Measurements from ENCODE around the gene SYT7.

Gene SYT7

GRCh38 chr11:61575886-61576861, 4.7 kb downstream of the SYT7 start:
- no peak for FAIRE-seq
- no peak for TF ChIP-seq POLR2A (IDR thresholded peaks at IDR 0.05; ENCODE audit: low read depth, low read length)
- no peak for TF ChIP-seq POLR2AphosphoS5 (IDR thresholded peaks at IDR 0.05; ENCODE audit: low read depth, low read length)
- no peak for TF ChIP-seq TAF1 (IDR thresholded peaks at IDR 0.05; ENCODE audit: borderline replicate concordance, low read depth, low read length)
- DNase-seq (ENCODE audit: insufficient read length) = no peak

- FAIRE-seq = no peak
- no peak for TF ChIP-seq POLR2A (IDR thresholded peaks at IDR 0.05; ENCODE audit: low read depth, low read length)
- no peak for TF ChIP-seq TAF1 (IDR thresholded peaks at IDR 0.05; ENCODE audit: borderline replicate concordance, low read depth, low read length)
- TF ChIP-seq POLR2AphosphoS5 (IDR thresholded peaks at IDR 0.05; ENCODE audit: low read depth, low read length) = no peak
Observed at GRCh38 chr11:61574611-61575010, 6.3 kb downstream of the SYT7 start.

GRCh38 chr11:61572913-61573312, 8.0 kb downstream of the SYT7 start:
- DNase-seq (ENCODE audit: insufficient read length) = no peak
- TF ChIP-seq TAF1 (IDR thresholded peaks at IDR 0.05; ENCODE audit: borderline replicate concordance, low read depth, low read length) (no peak), POLR2AphosphoS5 (IDR thresholded peaks at IDR 0.05; ENCODE audit: low read depth, low read length) (no peak), POLR2A (IDR thresholded peaks at IDR 0.05; ENCODE audit: low read depth, low read length) (no peak)
- FAIRE-seq = no peak

More at GRCh38 chr11:61574611-61575010, 6.3 kb downstream of the SYT7 start:
- DNase-seq (ENCODE audit: insufficient read length) = no peak

- DNase-seq (ENCODE audit: insufficient read length) (no peak), FAIRE-seq (no peak)
- TF ChIP-seq POLR2A (IDR thresholded peaks at IDR 0.05; ENCODE audit: low read depth, low read length) = no peak
- TF ChIP-seq POLR2AphosphoS5 (IDR thresholded peaks at IDR 0.05; ENCODE audit: low read depth, low read length) = no peak
- TF ChIP-seq TAF1 (IDR thresholded peaks at IDR 0.05; ENCODE audit: borderline replicate concordance, low read depth, low read length) = no peak
Observed at GRCh38 chr11:61571869-61572268, 9.0 kb downstream of the SYT7 start.

- FAIRE-seq = no peak
- TF ChIP-seq TAF1 (IDR thresholded peaks at IDR 0.05; ENCODE audit: borderline replicate concordance, low read depth, low read length) (no peak), POLR2A (IDR thresholded peaks at IDR 0.05; ENCODE audit: low read depth, low read length) (no peak), POLR2AphosphoS5 (IDR thresholded peaks at IDR 0.05; ENCODE audit: low read depth, low read length) (no peak)
- no peak for DNase-seq (ENCODE audit: insufficient read length)
Observed at GRCh38 chr11:61571337-61571736, 9.5 kb downstream of the SYT7 start.

GRCh38 chr11:61569701-61570100, 11.2 kb downstream of the SYT7 start:
- FAIRE-seq = no peak
- no peak for DNase-seq (ENCODE audit: insufficient read length)
- TF ChIP-seq TAF1 (IDR thresholded peaks at IDR 0.05; ENCODE audit: borderline replicate concordance, low read depth, low read length) (no peak), POLR2A (IDR thresholded peaks at IDR 0.05; ENCODE audit: low read depth, low read length) (no peak), POLR2AphosphoS5 (IDR thresholded peaks at IDR 0.05; ENCODE audit: low read depth, low read length) (no peak)

- no peak for FAIRE-seq
Observed at GRCh38 chr11:61569018-61569417, 11.9 kb downstream of the SYT7 start.

GRCh38 chr11:61567286-61568061, 13.4 kb downstream of the SYT7 start:
- DNase-seq (ENCODE audit: insufficient read length) = peak; percentile 74
- no peak for TF ChIP-seq POLR2A (IDR thresholded peaks at IDR 0.05; ENCODE audit: low read depth, low read length)
- TF ChIP-seq POLR2AphosphoS5 (IDR thresholded peaks at IDR 0.05; ENCODE audit: low read depth, low read length) = no peak
- TF ChIP-seq TAF1 (IDR thresholded peaks at IDR 0.05; ENCODE audit: borderline replicate concordance, low read depth, low read length) = no peak
- peak; percentile 71 for FAIRE-seq

More at GRCh38 chr11:61569018-61569417, 11.9 kb downstream of the SYT7 start:
- DNase-seq (ENCODE audit: insufficient read length) = no peak
- TF ChIP-seq POLR2A (IDR thresholded peaks at IDR 0.05; ENCODE audit: low read depth, low read length) (no peak), TAF1 (IDR thresholded peaks at IDR 0.05; ENCODE audit: borderline replicate concordance, low read depth, low read length) (no peak), POLR2AphosphoS5 (IDR thresholded peaks at IDR 0.05; ENCODE audit: low read depth, low read length) (no peak)

GRCh38 chr11:61564936-61565696, 15.8 kb downstream of the SYT7 start:
- DNase-seq (ENCODE audit: insufficient read length) (no peak), FAIRE-seq (no peak)
- no peak for TF ChIP-seq POLR2AphosphoS5 (IDR thresholded peaks at IDR 0.05; ENCODE audit: low read depth, low read length)
- TF ChIP-seq TAF1 (IDR thresholded peaks at IDR 0.05; ENCODE audit: borderline replicate concordance, low read depth, low read length) = no peak
- TF ChIP-seq POLR2A (IDR thresholded peaks at IDR 0.05; ENCODE audit: low read depth, low read length) = no peak

- FAIRE-seq (no peak), DNase-seq (ENCODE audit: insufficient read length) (no peak)
- TF ChIP-seq TAF1 (IDR thresholded peaks at IDR 0.05; ENCODE audit: borderline replicate concordance, low read depth, low read length) = no peak
Observed at GRCh38 chr11:61560751-61561150, 20.1 kb downstream of the SYT7 start.

GRCh38 chr11:61556621-61557020, 24.3 kb downstream of the SYT7 start:
- no peak for FAIRE-seq
- TF ChIP-seq POLR2A (IDR thresholded peaks at IDR 0.05; ENCODE audit: low read depth, low read length) = no peak
- no peak for DNase-seq (ENCODE audit: insufficient read length)

Measured in GM12892 (cell line).